ENCODE data around the gene MRPS24.

DNA sequence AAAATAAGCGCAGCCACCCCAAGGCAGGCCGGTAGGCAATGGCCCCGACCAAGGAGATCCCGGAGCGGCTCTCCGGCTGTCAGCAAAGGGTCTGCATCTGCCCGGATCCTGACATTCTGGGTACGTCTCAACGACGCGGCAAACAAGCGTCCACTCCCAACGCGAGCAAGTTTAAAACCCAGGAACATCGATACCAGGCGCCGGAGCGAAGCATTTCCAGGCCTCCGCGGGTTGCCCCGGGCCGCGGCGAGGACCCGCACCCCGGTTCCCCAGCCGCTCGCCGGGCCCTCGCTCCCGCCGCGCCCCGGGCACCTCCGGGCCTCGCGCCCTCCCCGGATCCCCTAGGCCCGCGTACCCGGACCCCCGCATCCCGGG lies 36.6 kb upstream of the MRPS24 start:
- TF ChIP-seq ESRRA (IDR thresholded peaks at IDR 0.05; ENCODE audit: low read length) (no peak), TCF3 (IDR thresholded peaks at IDR 0.05; ENCODE audit: borderline replicate concordance, insufficient read depth, low read depth, low read length) (no peak), BHLHE40 (IDR thresholded peaks at IDR 0.05; ENCODE audit: borderline replicate concordance in 1 of 2, low read depth in 2 of 2, low read length in 1 of 2) (no peak), POLR2AphosphoS5 (IDR thresholded peaks at IDR 0.05; ENCODE audit: low read length) (no peak), CHD2 (IDR thresholded peaks at IDR 0.05; ENCODE audit: borderline replicate concordance, low read depth, low read length) (no peak), CBX3 (IDR thresholded peaks at IDR 0.05; ENCODE audit: borderline replicate concordance, low read depth) (no peak), EZH2 (IDR thresholded peaks at IDR 0.05; ENCODE audit: borderline replicate concordance, control insufficient read depth, low read depth, low read length) (no peak), STAT1 (conservative IDR thresholded peaks at IDR 0.05) (no peak), BRCA1 (IDR thresholded peaks at IDR 0.05; ENCODE audit: low read depth, low read length) (no peak), POLR2AphosphoS2 (IDR thresholded peaks at IDR 0.05; ENCODE audit: low read depth, low read length) (no peak), CEBPB (IDR thresholded peaks at IDR 0.05; ENCODE audit: borderline replicate concordance in 1 of 2, low read depth in 2 of 2, low read length in 2 of 2) (no peak)
- TF ChIP-seq, protein P1, sequence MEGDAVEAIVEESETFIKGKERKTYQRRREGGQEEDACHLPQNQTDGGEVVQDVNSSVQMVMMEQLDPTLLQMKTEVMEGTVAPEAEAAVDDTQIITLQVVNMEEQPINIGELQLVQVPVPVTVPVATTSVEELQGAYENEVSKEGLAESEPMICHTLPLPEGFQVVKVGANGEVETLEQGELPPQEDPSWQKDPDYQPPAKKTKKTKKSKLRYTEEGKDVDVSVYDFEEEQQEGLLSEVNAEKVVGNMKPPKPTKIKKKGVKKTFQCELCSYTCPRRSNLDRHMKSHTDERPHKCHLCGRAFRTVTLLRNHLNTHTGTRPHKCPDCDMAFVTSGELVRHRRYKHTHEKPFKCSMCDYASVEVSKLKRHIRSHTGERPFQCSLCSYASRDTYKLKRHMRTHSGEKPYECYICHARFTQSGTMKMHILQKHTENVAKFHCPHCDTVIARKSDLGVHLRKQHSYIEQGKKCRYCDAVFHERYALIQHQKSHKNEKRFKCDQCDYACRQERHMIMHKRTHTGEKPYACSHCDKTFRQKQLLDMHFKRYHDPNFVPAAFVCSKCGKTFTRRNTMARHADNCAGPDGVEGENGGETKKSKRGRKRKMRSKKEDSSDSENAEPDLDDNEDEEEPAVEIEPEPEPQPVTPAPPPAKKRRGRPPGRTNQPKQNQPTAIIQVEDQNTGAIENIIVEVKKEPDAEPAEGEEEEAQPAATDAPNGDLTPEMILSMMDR (IDR thresholded peaks at IDR 0.05 in 2 of 3, conservative IDR thresholded peaks at IDR 0.05 in 1 of 3; ENCODE audit: control insufficient read depth in 2 of 3, extremely low read depth in 1 of 3, insufficient read depth in 1 of 3, low read depth in 3 of 3, low read length in 3 of 3), result no peak
- TF ChIP-seq, protein P2, sequence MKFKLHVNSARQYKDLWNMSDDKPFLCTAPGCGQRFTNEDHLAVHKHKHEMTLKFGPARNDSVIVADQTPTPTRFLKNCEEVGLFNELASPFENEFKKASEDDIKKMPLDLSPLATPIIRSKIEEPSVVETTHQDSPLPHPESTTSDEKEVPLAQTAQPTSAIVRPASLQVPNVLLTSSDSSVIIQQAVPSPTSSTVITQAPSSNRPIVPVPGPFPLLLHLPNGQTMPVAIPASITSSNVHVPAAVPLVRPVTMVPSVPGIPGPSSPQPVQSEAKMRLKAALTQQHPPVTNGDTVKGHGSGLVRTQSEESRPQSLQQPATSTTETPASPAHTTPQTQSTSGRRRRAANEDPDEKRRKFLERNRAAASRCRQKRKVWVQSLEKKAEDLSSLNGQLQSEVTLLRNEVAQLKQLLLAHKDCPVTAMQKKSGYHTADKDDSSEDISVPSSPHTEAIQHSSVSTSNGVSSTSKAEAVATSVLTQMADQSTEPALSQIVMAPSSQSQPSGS (IDR thresholded peaks at IDR 0.05; ENCODE audit: low read length), result no peak

Data from GM12878 (cell line).